GM19395 (cell line): ENCODE data around the gene UBAC2.

ENCODE experiments used
- ATAC-seq: cut with Tn5 transposase; IDR thresholded peaks from one replicate; pipeline ENCODE4 v1.9.1; 2021; ENCODE audit warnings: mild to moderate bottlenecking, moderate library complexity; ENCODE audit not compliant: unreplicated experiment

The UBAC2 gene

GRCh38 chr13:99307648-99308339, 107.1 kb downstream of the UBAC2 start:
- peak; percentile 51 for ATAC-seq

GRCh38 chr13:99308471-99309087, 107.9 kb downstream of the UBAC2 start:
- ATAC-seq: no peak

- ATAC-seq: peak; percentile 41
Measured at GRCh38 chr13:99310382-99311031, 109.9 kb downstream of the UBAC2 start.

- no peak for ATAC-seq
Measured at GRCh38 chr13:99311137-99311536, 110.5 kb downstream of the UBAC2 start.

GRCh38 chr13:99311748-99312492, 111.3 kb downstream of the UBAC2 start:
- no peak for ATAC-seq

GRCh38 chr13:99312493-99312883, 111.8 kb downstream of the UBAC2 start:
- no peak for ATAC-seq

GRCh38 chr13:99313501-99313900, 112.8 kb downstream of the UBAC2 start:
- ATAC-seq: no peak

GRCh38 chr13:99313941-99314340, 113.3 kb downstream of the UBAC2 start:
- ATAC-seq: no peak

GRCh38 chr13:99314640-99315176, 114.1 kb downstream of the UBAC2 start:
- no peak for ATAC-seq

- no peak for ATAC-seq
Measured at GRCh38 chr13:99315186-99315585, 114.5 kb downstream of the UBAC2 start.

- ATAC-seq: no peak
Measured at GRCh38 chr13:99316224-99316623, 115.6 kb downstream of the UBAC2 start.

- ATAC-seq: no peak
Measured at GRCh38 chr13:99316657-99317256, 116.1 kb downstream of the UBAC2 start.

- ATAC-seq: no peak
Measured at GRCh38 chr13:99320693-99321481, 120.2 kb downstream of the UBAC2 start.

- no peak for ATAC-seq
Measured at GRCh38 chr13:99321709-99322108, 121.1 kb downstream of the UBAC2 start.

GRCh38 chr13:99322297-99323103, 121.8 kb downstream of the UBAC2 start:
- ATAC-seq: peak; percentile 91

- no peak for ATAC-seq
Measured at GRCh38 chr13:99323488-99323887, 122.8 kb downstream of the UBAC2 start.

- ATAC-seq: no peak
Measured at GRCh38 chr13:99326012-99326411, 125.4 kb downstream of the UBAC2 start.

- ATAC-seq: no peak
Measured at GRCh38 chr13:99327126-99327525, 126.5 kb downstream of the UBAC2 start.

- no peak for ATAC-seq
Measured at GRCh38 chr13:99327761-99328160, 127.1 kb downstream of the UBAC2 start.
